Stimulated activated CD4-positive, alpha-beta T cell treated with anti-CD3 and anti-CD28 coated beads, Interleukin-15, amount 100 ng/mL, for 1 hour (primary cell): ENCODE measurements around the gene TP53INP2.
"Not testable (repeated sequence)": the region's sequence is repeated elsewhere in the genome, so short reads cannot be mapped to it uniquely, and the experiment has no call there.

ENCODE experiments used
- DNase-seq, 2 donors: peaks; one replicate each; pipeline ENCODE4 v3.0.0-alpha.2; 2020; ENCODE audit warnings: low read depth in 1 of 2, low spot score in 1 of 2

Gene TP53INP2

GRCh38 chr20:34705397-34706301 is 1.5 kb downstream of the TP53INP2 start:
- no peak for DNase-seq

- no peak for DNase-seq
Measured at GRCh38 chr20:34706302-34706875, 2.2 kb downstream of the TP53INP2 start.

GRCh38 chr20:34706912-34707784 is 3.0 kb downstream of the TP53INP2 start:
- no peak for DNase-seq

GRCh38 chr20:34708621-34709043 is 4.5 kb downstream of the TP53INP2 start:
- DNase-seq, result peak; percentile 38

- peak; percentile 58 to 66 for DNase-seq
Measured at GRCh38 chr20:34709044-34709830, 5.1 kb downstream of the TP53INP2 start.

GRCh38 chr20:34709831-34710567 is 5.9 kb downstream of the TP53INP2 start:
- peak in 1 of 2 donors; percentile 57 for DNase-seq

GRCh38 chr20:34710568-34710839 is 6.4 kb downstream of the TP53INP2 start:
- DNase-seq, result no peak

- no peak for DNase-seq
Measured at GRCh38 chr20:34710861-34711574, 6.9 kb downstream of the TP53INP2 start.

GRCh38 chr20:34711813-34712430 is 7.8 kb downstream of the TP53INP2 start:
- no peak for DNase-seq

- DNase-seq, result no peak
Measured at GRCh38 chr20:34712525-34713192, 8.5 kb downstream of the TP53INP2 start.

GRCh38 chr20:34713194-34713943 is 9.2 kb downstream of the TP53INP2 start:
- DNase-seq, result no peak

- not testable (repeated sequence) for DNase-seq
Measured at GRCh38 chr20:34713944-34714515, 9.9 kb downstream of the TP53INP2 start.

- no peak for DNase-seq
Measured at GRCh38 chr20:34715384-34715783, 11.2 kb downstream of the TP53INP2 start.

GRCh38 chr20:34716921-34717229 is 12.7 kb downstream of the TP53INP2 start:
- no peak for DNase-seq

- DNase-seq, result no peak
Measured at GRCh38 chr20:34717230-34718095, 13.3 kb downstream of the TP53INP2 start.

GRCh38 chr20:34719242-34720017 is 15.3 kb downstream of the TP53INP2 start:
- DNase-seq, result not testable (repeated sequence)
